Esophagus muscularis mucosa (tissue), 4 donors: ENCODE data around the gene SLC5A5. TPM values are rescaled to one million over a fixed set of nuclear protein-coding genes. Genes with fewer than 3 reads are reported as not detected.

Experiments
- DNase-seq: peaks from one replicate; pipeline ENCODE4 v3.0.0-alpha.2; 2017; ENCODE audit errors: extremely low spot score
- H3K27ac ChIP-seq, 4 donors: fragments of 200-600 bp; sonication (generic); replicated peaks in 1 of 4; 1 replicate in 3 of 4; 2 replicates in 1 of 4; pipeline ENCODE4 v1.5.1; 2016 to 2019; ENCODE audit warnings: mild to moderate bottlenecking in 1 of 4
- H3K27me3 ChIP-seq, 4 donors: fragments of 200-600 bp; sonication (generic); one replicate each; pipeline versions ENCODE4 v1.5.1 to v1.6.0; 2016 to 2019
- H3K36me3 ChIP-seq, 4 donors: fragments of 200-600 bp; sonication (generic); one replicate each; pipeline ENCODE4 v1.5.1; 2016 to 2019
- H3K4me1 ChIP-seq, 4 donors: fragments of 200-600 bp; sonication (generic); one replicate each; pipeline ENCODE4 v1.5.1; 2016 to 2019
- H3K4me3 ChIP-seq, 4 donors: fragments of 200-600 bp; sonication (generic); 1 replicate in 2 of 4; 2 replicates in 2 of 4; pipeline ENCODE4 v1.5.1; 2016 to 2019; ENCODE audit warnings: mild to moderate bottlenecking in 4 of 4, moderate library complexity in 1 of 4
- H3K9me3 ChIP-seq, 4 donors: fragments of 200-600 bp; sonication (generic); 1 replicate in 3 of 4; 2 replicates in 1 of 4; pipeline ENCODE4 v1.5.1; 2016 to 2019
- EP300 ChIP-seq: sonication (generic); formaldehyde crosslinking; IDR thresholded peaks from one replicate; pipeline ENCODE4 v1.6.1; 2017; ENCODE audit warnings: antibody characterized with exemption
- POLR2A ChIP-seq: fragments of 450-650 bp; IDR thresholded peaks from one replicate; pipeline ENCODE4 v1.6.1; 2017; ENCODE audit warnings: antibody characterized with exemption, moderate library complexity, mild to moderate bottlenecking, low read depth
- POLR2AphosphoS5 ChIP-seq, 2 donors: sonication (generic); formaldehyde crosslinking; IDR thresholded peaks; one replicate each; pipeline ENCODE4 v1.6.1; 2017; ENCODE audit warnings: antibody characterized with exemption in 2 of 2
- WGBS: methylation state at CpG from one replicate; pipeline ENCODE4 v1.1.5; 2018; 5-methylcytosine and 5-hydroxymethylcytosine counted together
- intact Hi-C: fragments of 100-400 bp; cut with DNase I; formaldehyde crosslinking; loops from one replicate; pipeline ENCODE4 v1.15.1; 2023
- total RNA-seq, 4 donors: library from RNA; depleted of rRNA; stranded (reverse); fragments of >200 nt; gene quantifications; one replicate each; pipeline versions ENCODE4 v1.1.0 to v1.2.1, GENCODE V29; 2016
- TF ChIP-seq, protein P1 (sequence below), 3 experiments: fragments of 200-600 bp in 2 of 3; fragments of 450-650 bp in 1 of 3; sonication (generic) in 2 of 3; IDR thresholded peaks; one replicate each; pipeline ENCODE4 v1.5.1; 2017 to 2019; ENCODE audit warnings: antibody characterized with exemption in 3 of 3, mild to moderate bottlenecking in 2 of 3, moderate library complexity in 1 of 3

Gene SLC5A5
- total RNA-seq, result under 1 TPM in 1 of 4 donors, not detected in 3; 0.17 TPM

DNA sequence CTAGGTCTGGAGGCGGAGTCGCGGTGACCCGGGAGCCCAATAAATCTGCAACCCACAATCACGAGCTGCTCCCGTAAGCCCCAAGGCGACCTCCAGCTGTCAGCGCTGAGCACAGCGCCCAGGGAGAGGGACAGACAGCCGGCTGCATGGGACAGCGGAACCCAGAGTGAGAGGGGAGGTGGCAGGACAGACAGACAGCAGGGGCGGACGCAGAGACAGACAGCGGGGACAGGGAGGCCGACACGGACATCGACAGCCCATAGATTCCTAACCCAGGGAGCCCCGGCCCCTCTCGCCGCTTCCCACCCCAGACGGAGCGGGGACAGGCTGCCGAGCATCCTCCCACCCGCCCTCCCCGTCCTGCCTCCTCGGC, at the start of gene SLC5A5:
SLC5A5 (plus strand) TSS at position 68 of the 373 bp plus-strand sequence. CDS start 375 bp downstream, outside the sequence.
- Histone ChIP-seq H3K27ac (no peak within 1 kb of the TSS), H3K4me3 (peak within 1 kb of the TSS in 3 of 4 donors; percentile 7 to 20 (median 20)), H3K27me3 (peaks cover 8 to 75% (median 45%) of the 10 kb centered on the region in 4 donors), H3K4me1 (peaks cover 16 to 31% (median 25%) of the 10 kb centered on the region in 4 donors), H3K36me3 (no peaks in the 10 kb centered on the region), H3K9me3 (no peaks in the 10 kb centered on the region)
- TF ChIP-seq, protein P1, sequence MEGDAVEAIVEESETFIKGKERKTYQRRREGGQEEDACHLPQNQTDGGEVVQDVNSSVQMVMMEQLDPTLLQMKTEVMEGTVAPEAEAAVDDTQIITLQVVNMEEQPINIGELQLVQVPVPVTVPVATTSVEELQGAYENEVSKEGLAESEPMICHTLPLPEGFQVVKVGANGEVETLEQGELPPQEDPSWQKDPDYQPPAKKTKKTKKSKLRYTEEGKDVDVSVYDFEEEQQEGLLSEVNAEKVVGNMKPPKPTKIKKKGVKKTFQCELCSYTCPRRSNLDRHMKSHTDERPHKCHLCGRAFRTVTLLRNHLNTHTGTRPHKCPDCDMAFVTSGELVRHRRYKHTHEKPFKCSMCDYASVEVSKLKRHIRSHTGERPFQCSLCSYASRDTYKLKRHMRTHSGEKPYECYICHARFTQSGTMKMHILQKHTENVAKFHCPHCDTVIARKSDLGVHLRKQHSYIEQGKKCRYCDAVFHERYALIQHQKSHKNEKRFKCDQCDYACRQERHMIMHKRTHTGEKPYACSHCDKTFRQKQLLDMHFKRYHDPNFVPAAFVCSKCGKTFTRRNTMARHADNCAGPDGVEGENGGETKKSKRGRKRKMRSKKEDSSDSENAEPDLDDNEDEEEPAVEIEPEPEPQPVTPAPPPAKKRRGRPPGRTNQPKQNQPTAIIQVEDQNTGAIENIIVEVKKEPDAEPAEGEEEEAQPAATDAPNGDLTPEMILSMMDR (IDR thresholded peaks at IDR 0.05), result no peak
- TF ChIP-seq EP300, result no peak
- TF ChIP-seq POLR2A, result no peak
- TF ChIP-seq POLR2AphosphoS5 (IDR thresholded peaks at IDR 0.05), result no peak
- no peak for DNase-seq
- WGBS, result no CpG with 5 or more reads among the region's 26 CpGs
- intact Hi-C loops, result no loop called here

DNA sequence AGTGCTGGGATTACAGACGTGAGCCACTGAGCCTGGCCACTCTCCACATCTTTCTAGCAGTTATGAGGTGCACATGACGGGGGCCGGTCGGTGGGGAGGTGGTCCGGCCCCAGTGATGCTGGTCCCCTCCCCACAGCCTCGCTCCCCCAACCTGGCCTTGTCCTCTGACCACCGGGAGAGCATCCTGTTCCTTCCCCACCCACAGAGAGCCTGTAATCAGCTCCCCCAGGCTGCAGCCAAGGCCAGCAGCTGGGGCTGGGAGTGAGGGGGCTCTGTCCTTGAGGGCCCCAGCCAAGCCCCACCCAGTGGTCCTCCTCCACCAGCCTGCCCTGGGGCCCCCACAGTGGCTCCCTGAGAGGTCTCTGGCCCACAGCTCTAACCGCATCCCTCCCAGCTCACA, 47.4 kb upstream of the SLC5A5 start:
- Histone ChIP-seq H3K4me1 (no peaks in the 10 kb centered on the region), H3K27ac (no peak overlapping the region), H3K4me3 (no peak overlapping the region), H3K9me3 (no peaks in the 10 kb centered on the region), H3K27me3 (peaks cover 0 to 74% (median 0%) of the 10 kb centered on the region in 4 donors), H3K36me3 (no peaks in the 10 kb centered on the region)
- intact Hi-C loops, result no loop called here
- WGBS, result 68% methylated on average over 7 of the region's 8 CpGs
- no peak for DNase-seq
- TF ChIP-seq POLR2AphosphoS5 (IDR thresholded peaks at IDR 0.05), result no peak
- TF ChIP-seq, protein P1 (IDR thresholded peaks at IDR 0.05), result no peak
- TF ChIP-seq POLR2A, result no peak
- TF ChIP-seq EP300, result no peak

DNA sequence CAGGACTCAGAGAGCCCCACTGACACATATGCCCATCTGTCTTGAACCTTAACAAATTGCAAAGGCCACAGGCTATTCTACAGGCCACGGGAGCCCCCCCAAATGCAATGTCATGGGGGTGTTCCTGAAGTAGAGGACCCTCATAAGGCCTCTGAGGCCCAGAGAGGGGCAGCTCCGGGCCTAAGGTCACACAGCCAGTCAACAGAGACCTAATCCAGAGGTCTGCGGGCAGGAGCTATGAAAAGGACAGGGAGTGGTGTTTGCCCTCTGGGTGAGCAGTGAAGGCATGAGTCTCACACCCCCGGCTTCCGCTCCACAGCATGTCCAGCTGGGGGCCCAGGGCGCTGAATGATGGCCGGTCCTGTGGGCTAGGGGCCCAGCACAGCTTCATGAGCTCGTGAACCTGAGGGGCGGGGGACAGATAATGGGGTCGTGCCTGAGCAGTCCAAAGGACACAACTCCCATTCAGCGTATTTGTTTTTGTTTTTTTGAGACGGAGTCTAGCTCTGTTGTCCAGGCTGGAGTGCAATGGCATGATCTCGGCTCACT, 45.2 kb upstream of the SLC5A5 start:
- intact Hi-C loops, result no loop called here
- Histone ChIP-seq H3K27me3 (peaks cover 0 to 90% (median 14%) of the 10 kb centered on the region in 4 donors), H3K4me3 (no peak overlapping the region), H3K27ac (no peak overlapping the region), H3K4me1 (peaks cover 0 to 19% (median 19%) of the 10 kb centered on the region in 4 donors), H3K36me3 (peaks cover 0 to 6% (median 0%) of the 10 kb centered on the region in 4 donors), H3K9me3 (no peaks in the 10 kb centered on the region)
- WGBS, result 88% methylated on average over 11 of the region's 13 CpGs
- TF ChIP-seq POLR2AphosphoS5 (IDR thresholded peaks at IDR 0.05) (no peak), EP300 (no peak), POLR2A (no peak)
- TF ChIP-seq, protein P1 (IDR thresholded peaks at IDR 0.05), result no peak
- no peak for DNase-seq

DNA sequence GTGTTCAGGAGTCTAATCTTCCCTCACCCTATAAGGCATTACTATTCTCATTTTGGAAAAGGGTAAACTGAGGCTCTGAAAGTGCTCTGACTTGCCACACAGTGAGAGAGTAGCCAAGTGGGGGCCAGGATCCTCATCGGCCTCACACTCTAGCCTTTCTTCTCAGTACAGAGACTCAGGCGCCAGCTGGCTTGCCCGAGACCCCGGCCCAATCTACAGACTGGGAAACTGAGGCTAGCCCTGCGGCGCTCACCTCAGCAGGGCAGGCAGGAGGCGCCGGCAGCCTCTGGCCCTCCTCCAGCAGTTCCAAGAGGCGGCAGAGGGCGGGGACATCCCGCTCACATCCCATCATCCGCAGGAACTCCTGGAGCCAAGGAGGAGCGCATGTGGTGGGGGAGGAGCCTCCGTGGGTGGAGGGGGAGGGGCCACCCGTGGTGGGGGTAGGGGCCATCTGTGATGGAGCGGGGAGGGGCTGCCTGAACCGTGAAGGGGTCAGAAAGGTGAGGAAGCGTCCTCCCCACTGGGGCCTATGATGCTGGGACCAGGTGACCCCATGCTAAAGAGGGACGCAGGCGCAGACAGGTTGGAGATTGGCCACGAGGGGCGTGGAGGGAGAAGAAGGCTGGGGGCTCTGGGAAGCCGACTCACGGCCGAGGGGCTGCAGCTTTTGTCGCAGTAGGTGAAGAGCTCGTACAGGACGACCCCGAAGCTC, 41.7 kb upstream of the SLC5A5 start:
- Histone ChIP-seq H3K4me3 (peak overlapping the region in 3 of 4 donors; percentile 22 to 43 (median 30)), H3K9me3 (no peaks in the 10 kb centered on the region), H3K4me1 (peaks cover 0 to 21% (median 20%) of the 10 kb centered on the region in 4 donors), H3K36me3 (peaks cover 0 to 15% (median 0%) of the 10 kb centered on the region in 4 donors), H3K27me3 (peaks cover 0 to 95% (median 22%) of the 10 kb centered on the region in 4 donors), H3K27ac (no peak overlapping the region)
- DNase-seq, result no peak
- 19% methylated on average over 23 of the region's 29 CpGs for WGBS
- intact Hi-C loops, result no loop called here
- TF ChIP-seq, protein P1 (IDR thresholded peaks at IDR 0.05), result no peak
- TF ChIP-seq POLR2AphosphoS5 (IDR thresholded peaks at IDR 0.05) (no peak), EP300 (no peak), POLR2A (no peak)
